Fibroblast of mammary gland (primary cell): ENCODE measurements around the gene SH2D2A.
A peak's percentile ranks its signal among the peaks of the same experiment; 100 is the strongest.
"Not testable (repeated sequence)": the region's sequence is repeated elsewhere in the genome, so short reads cannot be mapped to it uniquely, and the experiment has no call there.

Source experiments
- DNase-seq: peaks from one replicate; pipeline ENCODE4 v3.0.0-alpha.2; 2010; ENCODE audit warnings: low read depth
- H3K4me3 ChIP-seq: 2 replicates; pipeline ENCODE4 v1.5.1; 2011; ENCODE audit warnings: low read depth, mild to moderate bottlenecking, low read length, moderate library complexity; ENCODE audit not compliant: control insufficient read depth
- CTCF ChIP-seq: conservative IDR thresholded peaks from 2 replicates; pipeline ENCODE4 v1.5.1; 2011; ENCODE audit warnings: low read depth, low read length, inconsistent platforms; ENCODE audit not compliant: control insufficient read depth, insufficient read depth

Gene SH2D2A

DNA sequence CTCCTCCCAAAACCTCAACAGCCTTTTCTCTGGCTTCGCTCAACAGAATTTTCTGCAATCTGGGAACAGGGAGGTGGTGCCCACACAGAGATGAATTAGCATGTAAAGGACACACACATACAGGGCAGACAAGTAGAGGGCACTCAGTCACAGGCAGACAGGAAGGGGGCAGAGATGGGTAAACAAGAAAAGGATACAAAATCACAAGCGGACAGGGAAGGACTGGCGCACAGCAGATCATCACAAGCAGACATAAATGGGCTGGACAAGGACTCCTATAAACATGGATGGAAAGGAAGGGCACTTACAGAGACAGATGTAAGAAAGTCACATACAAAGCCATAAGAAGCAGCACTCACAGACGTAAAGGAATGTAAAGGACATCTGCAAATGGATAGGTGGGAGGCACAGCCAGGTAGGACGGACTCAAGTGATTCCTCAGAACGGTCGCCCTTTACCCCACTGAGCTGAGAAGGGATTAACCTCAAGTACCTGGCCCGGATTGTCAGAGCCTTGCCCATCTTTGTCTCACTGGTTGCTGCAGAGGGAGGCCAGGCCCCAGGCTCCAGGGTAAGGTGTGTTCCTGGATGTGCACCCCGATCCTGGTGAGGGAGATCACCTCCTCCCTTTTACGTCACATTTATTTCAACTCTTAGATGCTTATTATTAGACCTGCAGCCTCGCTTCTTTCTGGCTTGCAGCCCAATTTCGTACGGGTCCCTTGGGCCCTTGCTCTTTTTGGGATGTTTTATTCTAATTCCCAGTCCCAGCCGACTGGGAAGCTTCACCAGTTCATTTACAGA, 50.1 kb downstream of the SH2D2A start:
- H3K4me3 ChIP-seq = peak overlapping the region; percentile 91
- no peak for TF ChIP-seq CTCF
- DNase-seq = no peak

GRCh38 chr1:156765666-156766065, 51.0 kb downstream of the SH2D2A start:
- TF ChIP-seq CTCF = no peak
- H3K4me3 ChIP-seq = no peak overlapping the region
- DNase-seq = no peak

DNA sequence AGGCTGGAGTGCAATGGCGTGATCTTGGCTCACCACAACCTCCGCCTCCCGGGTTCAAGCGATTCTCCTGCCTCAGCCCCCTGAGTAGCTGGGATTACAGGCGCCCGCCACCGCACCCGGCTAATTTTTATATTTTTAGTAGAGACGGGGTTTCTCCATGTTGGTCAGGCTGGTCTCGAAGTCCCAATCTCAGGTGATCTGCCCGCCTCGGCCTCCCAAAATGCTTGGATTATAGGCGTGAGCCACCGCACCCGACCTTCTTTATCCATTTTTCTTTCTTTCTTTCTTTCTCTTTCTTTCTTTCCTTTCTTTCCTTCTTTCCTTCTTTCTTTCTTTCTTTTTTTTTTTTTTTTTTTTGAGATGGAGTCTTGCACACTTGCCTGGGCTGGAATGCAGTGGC, 51.5 kb downstream of the SH2D2A start:
- H3K4me3 ChIP-seq, DNase-seq: not testable (repeated sequence)

GRCh38 chr1:156760796-156761104, 55.9 kb downstream of the SH2D2A start:
- TF ChIP-seq CTCF = no peak
- no peak for DNase-seq
- H3K4me3 ChIP-seq = no peak overlapping the region

GRCh38 chr1:156760092-156760795, 56.4 kb downstream of the SH2D2A start:
- no peak for DNase-seq
- no peak for TF ChIP-seq CTCF
- no peak overlapping the region for H3K4me3 ChIP-seq

DNA sequence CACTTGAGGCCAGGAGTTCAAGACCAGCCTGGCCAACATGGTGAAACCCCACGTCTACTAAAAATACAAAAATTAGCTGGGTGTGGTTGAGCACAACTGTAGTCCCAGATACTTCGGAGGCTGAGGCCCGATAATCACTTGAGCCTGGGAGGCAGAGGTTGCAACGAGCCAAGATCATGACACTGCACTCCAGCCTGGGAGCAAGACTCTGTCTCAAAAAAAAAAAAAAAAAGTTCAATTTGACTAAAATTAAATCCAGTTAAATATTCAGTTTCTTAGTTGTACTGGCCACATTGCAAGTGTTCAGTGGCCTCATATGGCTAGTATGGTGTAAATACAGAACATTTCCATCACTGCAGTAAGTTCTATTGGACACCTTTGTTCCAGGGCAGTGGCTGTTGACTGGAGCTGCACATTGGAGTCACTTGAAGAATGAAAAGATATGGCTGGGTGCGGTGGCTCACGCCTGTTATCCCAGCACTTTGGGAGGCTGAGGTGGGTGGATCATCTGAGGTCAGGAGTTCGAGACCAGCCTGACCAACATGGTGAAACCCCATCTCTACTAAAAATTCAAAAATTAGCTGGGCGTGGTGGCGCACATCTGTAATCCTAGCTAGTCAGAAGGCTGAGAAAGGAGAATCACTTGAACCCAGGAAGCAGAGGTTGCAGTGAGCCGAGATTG, 58.9 kb downstream of the SH2D2A start:
- not testable (repeated sequence) for H3K4me3 ChIP-seq, DNase-seq

DNA sequence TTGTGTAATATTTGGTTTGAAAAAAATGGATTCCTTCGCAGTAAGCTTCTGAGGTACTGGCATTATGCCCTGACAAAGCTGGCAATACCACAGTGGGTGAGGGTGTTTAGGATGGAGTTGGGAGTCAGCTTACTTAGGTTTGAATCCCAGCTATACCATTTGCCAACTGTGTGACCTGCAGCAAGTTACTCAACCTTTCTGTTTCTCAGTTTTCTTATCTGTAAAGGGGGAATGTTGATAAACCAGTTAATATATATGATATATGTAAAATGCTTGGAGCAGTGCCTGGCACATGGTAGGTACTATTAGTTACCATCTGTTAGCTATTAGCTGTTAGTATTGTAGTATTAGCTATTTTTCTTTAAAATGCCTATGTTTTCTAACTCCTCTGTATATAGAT, 60.3 kb downstream of the SH2D2A start:
- DNase-seq = no peak
- no peak overlapping the region for H3K4me3 ChIP-seq
- no peak for TF ChIP-seq CTCF
